Hematopoietic multipotent progenitor cell treated with erythropoietin and hydrocortisone succinate and interleukin-3 and kit ligand, for 15 days (in vitro differentiated cells): ENCODE results near the gene GMPR2.

Experiments used
- DNase-seq: peaks from one replicate; pipeline ENCODE4 v3.0.0-alpha.2; 2015; ENCODE audit warnings: low spot score

Gene GMPR2

GRCh38 chr14:24268225-24268624, 35.5 kb downstream of the GMPR2 start:
- no peak for DNase-seq

DNA sequence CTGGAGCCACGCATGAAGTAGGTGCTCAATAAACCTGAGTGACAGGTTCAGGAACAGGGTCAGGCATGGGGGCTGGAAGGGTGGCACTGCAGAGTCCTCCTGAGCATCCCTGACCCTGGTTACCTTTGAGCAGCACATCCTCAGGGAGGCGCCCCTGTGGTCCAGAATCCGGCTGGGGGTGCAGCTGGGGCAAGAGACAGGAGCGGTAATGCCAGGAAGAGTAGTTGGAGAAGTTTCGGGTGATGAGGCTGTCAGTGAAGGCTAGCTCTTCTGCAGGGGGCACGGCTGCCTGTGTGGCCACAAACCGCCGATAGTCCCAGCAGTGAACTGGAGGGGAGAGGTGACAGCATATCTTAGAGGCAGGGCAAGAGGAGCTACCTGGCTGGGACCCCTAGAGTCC, 36.6 kb downstream of the GMPR2 start:
- DNase-seq = no peak

DNA sequence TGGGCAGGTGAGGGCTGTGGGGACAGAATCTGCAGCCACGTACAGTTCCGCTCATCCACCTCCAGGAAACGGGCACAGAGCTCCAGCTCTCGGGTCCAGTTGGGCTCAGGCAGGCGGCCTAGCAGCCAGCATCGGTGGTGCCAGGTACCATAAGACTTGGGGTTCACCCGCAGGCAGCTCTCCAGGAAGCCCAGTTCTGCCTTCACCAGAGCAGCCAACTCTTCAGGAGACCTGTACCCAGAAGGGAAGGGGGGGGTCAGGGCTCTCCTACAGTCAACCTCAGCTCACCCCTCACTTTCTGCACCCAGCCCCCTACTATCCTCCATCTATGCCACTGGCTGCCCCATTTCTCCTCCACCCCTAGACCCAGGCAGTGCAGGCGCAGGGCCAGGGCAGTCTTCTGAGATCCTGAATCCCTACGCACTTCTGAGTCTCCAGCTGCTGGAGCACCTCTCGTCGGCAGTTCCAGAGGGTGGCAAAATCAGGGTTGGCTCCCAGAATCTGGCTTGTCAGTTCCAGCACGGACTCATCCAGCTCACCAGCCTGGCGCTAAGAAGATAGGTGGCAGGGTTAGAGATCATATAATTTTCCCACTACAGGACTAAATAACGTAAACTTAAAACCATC, 37.3 kb downstream of the GMPR2 start:
- DNase-seq = no peak

DNA sequence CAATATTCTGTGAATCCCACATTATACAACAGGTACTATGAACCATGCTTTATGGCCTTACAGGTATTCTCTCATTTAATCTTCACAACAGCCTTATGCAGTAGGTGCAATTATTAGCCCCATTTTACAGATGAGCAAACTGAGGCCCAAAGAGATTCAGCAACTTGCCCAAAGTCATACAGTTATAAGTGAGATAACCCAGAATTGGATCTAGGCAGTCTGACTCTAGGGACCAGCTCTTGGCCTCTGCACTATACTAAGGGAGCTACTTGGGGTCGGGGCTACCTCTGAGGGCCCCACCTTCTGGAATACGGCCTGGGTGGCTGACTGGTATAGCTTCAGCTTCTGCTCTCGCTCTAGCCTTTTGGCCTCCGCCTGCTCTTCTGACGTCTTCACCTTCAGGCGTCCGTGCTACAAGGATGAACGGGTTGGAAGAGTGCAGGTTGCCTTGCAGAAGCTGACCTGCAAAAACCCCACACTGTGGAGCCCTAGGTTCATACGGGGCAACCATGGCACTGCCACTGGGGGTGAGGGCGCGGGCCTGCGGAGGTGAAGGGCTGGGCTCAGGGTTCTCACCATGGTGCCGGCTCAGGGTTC, 37.9 kb downstream of the GMPR2 start:
- no peak for DNase-seq

DNA sequence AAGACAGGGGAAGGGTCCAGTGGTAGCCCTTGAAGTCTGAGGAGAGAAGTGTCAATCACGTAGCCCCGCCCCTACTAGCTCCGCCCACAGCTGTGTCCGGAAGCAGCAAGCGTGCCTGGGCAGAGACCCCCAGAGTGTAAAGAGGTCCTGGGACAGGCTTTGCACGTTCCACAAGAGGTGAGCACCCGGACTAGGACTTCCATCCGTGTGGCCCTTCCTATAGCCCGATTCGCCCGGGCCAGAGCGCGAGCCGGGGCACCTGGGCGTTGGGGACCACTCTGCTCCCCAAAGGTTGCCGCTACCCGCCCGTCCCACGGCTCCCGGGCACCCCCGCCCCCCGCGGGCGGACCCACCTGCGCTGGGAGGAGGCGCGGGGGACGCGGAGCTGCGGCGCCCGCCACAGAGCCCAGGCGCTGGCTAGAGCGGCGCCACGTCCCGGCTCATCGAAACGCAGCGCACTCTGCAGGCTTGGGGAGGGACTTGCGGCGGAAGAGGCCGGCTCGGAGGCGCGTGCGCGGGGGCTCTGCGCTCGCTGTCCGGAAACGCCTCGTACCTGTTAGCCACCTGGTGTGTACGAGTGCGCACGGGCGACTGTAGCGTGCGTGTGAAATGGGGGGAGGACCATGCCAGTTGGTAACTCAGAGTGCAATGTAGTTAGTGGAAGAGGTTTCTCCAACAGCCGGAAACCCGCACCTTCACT, 38.6 kb downstream of the GMPR2 start, which contains the start of gene RABGGTA:
Gene RABGGTA (minus strand): TSS at position 464 of the 700 bp plus-strand sequence. CDS start 482 bp downstream, outside the sequence.
- DNase-seq = peak; percentile 88

- no peak for DNase-seq
These were observed 39.1 kb downstream of the GMPR2 start for GRCh38 chr14:24271834-24272263.

DNA sequence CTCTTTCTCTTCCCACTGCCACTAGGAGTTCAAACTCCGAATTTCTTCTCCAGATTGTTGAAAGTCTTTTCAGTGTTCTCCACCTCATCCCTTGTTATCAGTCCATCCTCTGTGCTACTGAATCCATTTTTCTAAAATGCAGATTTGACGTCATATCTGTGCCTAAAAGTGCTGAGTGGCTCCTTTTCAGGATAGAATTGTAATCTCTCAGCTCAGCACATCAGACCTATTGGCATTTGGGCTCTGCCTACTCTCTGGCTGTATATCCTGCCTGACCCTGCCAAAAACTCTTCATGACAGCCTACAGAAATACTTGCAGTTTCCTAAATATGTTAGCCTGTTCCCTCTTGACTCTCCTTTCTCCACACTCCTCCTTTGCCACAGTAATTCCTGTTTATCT, 39.7 kb downstream of the GMPR2 start:
- no peak for DNase-seq

DNA sequence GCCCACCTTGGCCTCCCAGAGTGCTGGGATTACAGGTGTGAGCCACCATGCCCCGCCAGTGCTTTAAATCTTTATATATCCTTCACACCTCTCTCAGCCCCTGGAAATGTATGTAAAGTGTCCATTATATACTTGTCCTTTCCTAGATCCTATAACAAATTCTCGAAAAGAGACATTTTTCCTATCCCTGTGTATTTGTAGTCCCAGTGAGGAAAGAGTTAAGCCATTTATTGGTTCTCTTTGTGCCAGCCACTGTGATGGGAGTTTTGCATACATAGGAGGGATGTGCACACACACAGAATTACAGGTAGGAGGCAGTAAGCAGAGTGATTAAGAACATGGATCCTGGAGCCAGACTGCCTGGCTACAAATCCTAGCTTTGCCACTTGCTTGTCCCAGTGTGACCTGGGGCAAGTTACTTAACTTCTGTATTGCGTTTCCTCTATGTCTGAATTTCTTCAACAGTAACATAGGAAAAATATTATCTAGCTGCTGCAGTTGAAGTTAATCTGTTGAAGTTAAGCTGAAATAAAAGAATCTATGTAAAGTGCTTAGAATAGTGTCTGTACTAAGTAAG, 40.8 kb downstream of the GMPR2 start:
- no peak for DNase-seq

- DNase-seq = peak; percentile 51
These were observed 41.4 kb downstream of the GMPR2 start for GRCh38 chr14:24274101-24274543.

GRCh38 chr14:24277071-24277470, 44.3 kb downstream of the GMPR2 start:
- DNase-seq = no peak

GRCh38 chr14:24277606-24278321, 45.0 kb downstream of the GMPR2 start:
- no peak for DNase-seq

- no peak for DNase-seq
These were observed 45.7 kb downstream of the GMPR2 start for GRCh38 chr14:24278424-24278823.

- DNase-seq = peak; percentile 73
These were observed 46.8 kb downstream of the GMPR2 start for GRCh38 chr14:24279301-24280186.

DNA sequence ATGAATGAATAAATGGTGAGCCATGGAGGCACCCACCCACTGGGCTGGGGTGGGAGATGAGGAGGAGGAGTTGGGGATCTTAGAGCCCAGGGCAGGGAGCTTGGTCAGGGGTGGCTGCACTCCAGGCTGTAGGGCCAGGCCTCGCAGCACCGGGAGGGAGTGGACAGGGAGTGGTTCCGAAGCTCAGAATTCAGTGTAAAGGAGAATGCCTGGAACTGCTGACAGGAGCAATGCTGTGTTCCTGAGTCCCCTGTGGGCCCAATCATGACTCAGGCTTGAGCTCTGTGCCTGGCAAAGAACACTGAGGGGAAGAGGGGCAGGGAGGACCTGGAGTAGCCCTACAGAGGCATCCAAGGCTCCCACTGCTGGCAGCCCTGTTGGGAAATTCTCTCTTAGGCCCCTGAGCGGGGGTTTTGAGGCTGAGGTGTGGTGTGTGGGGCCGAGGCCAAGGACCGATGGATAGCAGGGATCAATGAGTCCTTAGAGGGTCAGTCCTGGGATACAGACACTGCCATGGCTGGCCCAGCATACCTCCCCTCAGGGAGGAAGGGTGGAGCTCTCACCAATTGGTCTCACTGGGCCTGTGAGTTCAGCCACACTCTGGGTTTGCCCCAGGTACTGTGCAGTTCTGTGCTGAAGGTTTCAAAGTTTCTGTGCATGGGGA, 48.2 kb downstream of the GMPR2 start:
- no peak for DNase-seq

DNA sequence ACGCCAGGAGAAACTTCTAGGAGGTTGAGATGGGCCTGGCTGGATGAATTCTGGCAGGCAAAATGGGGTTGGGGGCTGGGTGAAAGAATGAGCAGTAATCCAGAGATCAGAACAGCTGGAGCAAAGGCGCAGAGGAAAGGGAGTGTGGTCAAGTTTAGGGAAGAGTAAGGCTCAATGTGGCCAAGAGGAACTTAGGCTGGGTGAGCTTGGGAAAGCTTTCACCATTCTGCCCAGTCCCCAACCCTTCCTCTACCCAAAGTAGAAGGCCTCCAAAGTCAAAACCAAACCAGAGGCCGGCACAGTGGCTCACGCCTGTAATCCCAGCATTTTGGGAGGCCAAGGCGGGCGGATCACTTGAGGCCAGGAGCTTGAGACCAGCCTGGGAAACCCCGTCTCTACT, 48.9 kb downstream of the GMPR2 start:
- no peak for DNase-seq

DNA sequence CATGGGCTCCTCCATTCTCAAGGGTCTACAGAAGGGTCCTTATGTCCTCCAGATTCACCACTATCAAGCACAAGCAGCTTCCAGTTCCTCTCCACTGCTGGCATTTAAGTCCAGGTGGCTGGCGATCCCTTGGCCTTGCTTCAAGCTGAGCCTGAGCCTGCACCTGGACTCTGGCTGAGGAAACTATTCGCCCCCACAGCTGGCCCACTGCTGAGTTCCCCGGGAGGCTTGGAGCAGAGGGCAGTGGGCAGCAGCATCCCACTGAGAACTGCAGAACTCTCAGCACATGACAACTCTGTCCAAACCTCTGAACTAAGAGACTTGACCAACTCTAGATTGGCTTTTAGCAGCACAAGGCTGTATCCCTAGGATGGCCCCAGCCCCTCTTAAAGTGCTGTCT, 50.0 kb downstream of the GMPR2 start:
- no peak for DNase-seq

- DNase-seq = no peak
These were observed 51.2 kb downstream of the GMPR2 start for GRCh38 chr14:24283796-24284460.

DNA sequence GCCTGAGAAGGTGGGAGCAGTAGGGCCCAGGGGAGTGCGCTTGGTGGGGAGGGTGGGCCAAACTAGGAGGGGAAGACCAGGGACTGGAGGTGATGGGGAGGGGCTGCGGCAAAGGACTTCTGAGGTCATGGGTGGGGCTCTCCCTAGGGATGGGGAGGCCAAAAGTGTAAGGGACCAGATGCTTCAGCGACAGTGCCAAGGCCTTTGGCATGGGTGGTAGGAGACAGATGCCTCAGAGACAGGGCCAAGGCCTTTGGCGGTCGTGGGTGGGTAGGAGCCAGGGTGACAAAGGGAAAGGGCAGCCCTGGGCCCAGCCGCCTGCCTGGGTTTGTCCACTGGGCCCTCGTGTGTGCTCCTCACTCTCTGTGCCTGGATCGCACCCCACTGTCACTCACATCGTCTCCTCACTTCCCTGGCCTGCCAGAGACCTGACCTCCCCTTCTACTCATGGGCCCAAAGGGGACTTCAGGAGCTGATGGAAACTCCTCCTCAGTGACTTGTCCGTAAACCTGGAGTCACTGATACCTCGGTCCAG, 51.8 kb downstream of the GMPR2 start:
- DNase-seq = no peak

- no peak for DNase-seq
These were observed 52.6 kb downstream of the GMPR2 start for GRCh38 chr14:24285351-24285750.

DNA sequence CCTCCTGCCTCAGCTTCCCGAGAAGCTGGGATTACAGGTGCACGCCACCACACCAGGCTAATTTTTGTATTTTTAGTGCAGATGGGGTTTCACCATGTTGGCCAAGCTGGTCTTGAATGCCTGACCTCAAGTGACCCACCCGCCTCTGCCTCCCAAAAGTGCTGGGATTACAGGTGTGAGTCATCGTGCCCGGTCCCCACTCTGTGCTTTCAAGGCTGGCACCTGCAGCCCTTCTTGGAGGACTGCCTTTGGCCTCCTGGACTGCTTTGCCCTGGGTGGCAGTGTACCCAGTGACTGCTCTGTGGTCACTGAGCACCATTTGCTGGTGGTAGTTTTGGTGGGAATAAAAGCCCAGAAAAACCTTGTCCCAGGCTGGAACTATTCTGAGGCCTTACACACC, 54.3 kb downstream of the GMPR2 start:
- DNase-seq = no peak
